ENCODE results near the gene FPGT.

GRCh38 chr1:74160046-74160445 is 38.0 kb upstream of the FPGT start:
- TF ChIP-seq, protein P1, sequence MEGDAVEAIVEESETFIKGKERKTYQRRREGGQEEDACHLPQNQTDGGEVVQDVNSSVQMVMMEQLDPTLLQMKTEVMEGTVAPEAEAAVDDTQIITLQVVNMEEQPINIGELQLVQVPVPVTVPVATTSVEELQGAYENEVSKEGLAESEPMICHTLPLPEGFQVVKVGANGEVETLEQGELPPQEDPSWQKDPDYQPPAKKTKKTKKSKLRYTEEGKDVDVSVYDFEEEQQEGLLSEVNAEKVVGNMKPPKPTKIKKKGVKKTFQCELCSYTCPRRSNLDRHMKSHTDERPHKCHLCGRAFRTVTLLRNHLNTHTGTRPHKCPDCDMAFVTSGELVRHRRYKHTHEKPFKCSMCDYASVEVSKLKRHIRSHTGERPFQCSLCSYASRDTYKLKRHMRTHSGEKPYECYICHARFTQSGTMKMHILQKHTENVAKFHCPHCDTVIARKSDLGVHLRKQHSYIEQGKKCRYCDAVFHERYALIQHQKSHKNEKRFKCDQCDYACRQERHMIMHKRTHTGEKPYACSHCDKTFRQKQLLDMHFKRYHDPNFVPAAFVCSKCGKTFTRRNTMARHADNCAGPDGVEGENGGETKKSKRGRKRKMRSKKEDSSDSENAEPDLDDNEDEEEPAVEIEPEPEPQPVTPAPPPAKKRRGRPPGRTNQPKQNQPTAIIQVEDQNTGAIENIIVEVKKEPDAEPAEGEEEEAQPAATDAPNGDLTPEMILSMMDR (IDR thresholded peaks at IDR 0.05) = no peak
- TF ChIP-seq POLR2A (IDR thresholded peaks at IDR 0.05) = no peak
- no peak for TF ChIP-seq EP300 (IDR thresholded peaks at IDR 0.05)

Measured in stomach (tissue), 4 donors.